ENCODE data around the gene IQCK.

The IQCK gene

GRCh38 chr16:19843371-19843770 lies 125.3 kb downstream of the IQCK start:
- H3K4me3 ChIP-seq (replicated peaks; ENCODE audit: low read depth, low read length): no peak overlapping the region
- DNase-seq (ENCODE audit: extremely low read depth, low read depth): no peak
- TF ChIP-seq CTCF (IDR thresholded peaks at IDR 0.05; ENCODE audit: low read depth, low read length, missing control alignments): no peak

GRCh38 chr16:19844945-19845641 lies 127.0 kb downstream of the IQCK start:
- DNase-seq (ENCODE audit: extremely low read depth, low read depth): peak; percentile 52

GRCh38 chr16:19846436-19846835 lies 128.4 kb downstream of the IQCK start:
- no peak overlapping the region for H3K4me3 ChIP-seq (replicated peaks; ENCODE audit: low read depth, low read length)
- no peak for TF ChIP-seq CTCF (IDR thresholded peaks at IDR 0.05; ENCODE audit: low read depth, low read length, missing control alignments)
- no peak for DNase-seq (ENCODE audit: extremely low read depth, low read depth)

More at GRCh38 chr16:19844945-19845641, 127.0 kb downstream of the IQCK start:
- no peak overlapping the region for H3K4me3 ChIP-seq (replicated peaks; ENCODE audit: low read depth, low read length)
- TF ChIP-seq CTCF (IDR thresholded peaks at IDR 0.05; ENCODE audit: low read depth, low read length, missing control alignments): no peak

GRCh38 chr16:19848756-19849155 lies 130.7 kb downstream of the IQCK start:
- DNase-seq (ENCODE audit: extremely low read depth, low read depth): no peak
- no peak overlapping the region for H3K4me3 ChIP-seq (replicated peaks; ENCODE audit: low read depth, low read length)
- no peak for TF ChIP-seq CTCF (IDR thresholded peaks at IDR 0.05; ENCODE audit: low read depth, low read length, missing control alignments)

GRCh38 chr16:19850131-19850817 lies 132.2 kb downstream of the IQCK start:
- DNase-seq (ENCODE audit: extremely low read depth, low read depth): no peak
- TF ChIP-seq CTCF (IDR thresholded peaks at IDR 0.05; ENCODE audit: low read depth, low read length, missing control alignments): no peak
- H3K4me3 ChIP-seq (replicated peaks; ENCODE audit: low read depth, low read length): no peak overlapping the region

GRCh38 chr16:19851476-19851875 lies 133.4 kb downstream of the IQCK start:
- no peak for TF ChIP-seq CTCF (IDR thresholded peaks at IDR 0.05; ENCODE audit: low read depth, low read length, missing control alignments)
- no peak for DNase-seq (ENCODE audit: extremely low read depth, low read depth)
- H3K4me3 ChIP-seq (replicated peaks; ENCODE audit: low read depth, low read length): no peak overlapping the region

Measured in HFF-Myc (cell line).